ENCODE measurements around the gene VPS37B.

GRCh38 chr12:122867691-122868461 lies 28.0 kb downstream of the VPS37B start:
- TF ChIP-seq ZNF654 (tag by site-specific recombination; IDR thresholded peaks at IDR 0.05; ENCODE audit: low read depth) (no peak), TCF7L2 (IDR thresholded peaks at IDR 0.05; ENCODE audit: borderline replicate concordance, low read depth, low read length) (no peak), ZNF24 (tag by site-specific recombination; IDR thresholded peaks at IDR 0.05) (no peak), ZNF112 (tag by site-specific recombination; IDR thresholded peaks at IDR 0.05) (no peak), ZBTB48 (tag by site-specific recombination; IDR thresholded peaks at IDR 0.05) (no peak)

All from HEK293 (cell line).